NCI-H510A (cell line): Measurements from ENCODE around the gene ZNF148.
"Not testable (repeated sequence)": the region's sequence is repeated elsewhere in the genome, so short reads cannot be mapped to it uniquely, and the experiment has no call there.

Source experiments
- DNase-seq: peaks from one replicate; lab custom pipeline; 2025; lab: John Stamatoyannopoulos, UW

The ZNF148 gene

DNA sequence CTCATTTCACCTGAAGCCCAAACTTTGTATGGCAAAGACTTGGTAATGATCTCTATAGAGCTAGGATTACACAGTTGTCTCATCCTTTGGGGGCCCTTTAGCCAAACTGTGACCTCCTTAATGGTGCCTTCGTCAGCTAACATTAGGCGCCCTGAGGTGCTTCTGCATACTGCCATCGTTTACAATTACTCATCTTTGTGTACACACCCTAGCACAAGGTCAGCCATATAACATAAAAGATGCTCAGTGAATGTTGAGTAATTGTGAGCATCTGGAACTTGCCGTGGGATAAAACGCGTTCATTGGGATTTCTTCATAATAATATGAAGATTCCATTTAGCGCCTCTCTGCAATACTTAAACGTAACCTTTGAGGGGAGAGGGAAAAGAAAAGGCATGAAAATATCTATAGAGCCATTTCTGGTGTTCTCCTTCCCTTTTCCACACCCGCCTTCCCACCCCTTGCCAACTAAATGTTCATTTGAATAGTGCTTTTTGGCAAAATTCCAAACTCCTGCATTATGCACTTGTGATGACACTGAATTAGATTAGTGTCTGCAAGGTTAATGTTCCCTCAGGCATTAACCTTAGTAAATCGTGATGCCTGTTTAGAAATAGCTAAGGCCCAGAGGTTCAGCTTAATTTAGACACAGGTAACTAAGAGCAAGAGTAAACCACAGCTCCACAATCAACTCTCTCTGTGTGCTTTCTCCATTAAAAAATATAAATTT, 990 bp upstream of the ZNF148 start:
- no peak for DNase-seq

DNA sequence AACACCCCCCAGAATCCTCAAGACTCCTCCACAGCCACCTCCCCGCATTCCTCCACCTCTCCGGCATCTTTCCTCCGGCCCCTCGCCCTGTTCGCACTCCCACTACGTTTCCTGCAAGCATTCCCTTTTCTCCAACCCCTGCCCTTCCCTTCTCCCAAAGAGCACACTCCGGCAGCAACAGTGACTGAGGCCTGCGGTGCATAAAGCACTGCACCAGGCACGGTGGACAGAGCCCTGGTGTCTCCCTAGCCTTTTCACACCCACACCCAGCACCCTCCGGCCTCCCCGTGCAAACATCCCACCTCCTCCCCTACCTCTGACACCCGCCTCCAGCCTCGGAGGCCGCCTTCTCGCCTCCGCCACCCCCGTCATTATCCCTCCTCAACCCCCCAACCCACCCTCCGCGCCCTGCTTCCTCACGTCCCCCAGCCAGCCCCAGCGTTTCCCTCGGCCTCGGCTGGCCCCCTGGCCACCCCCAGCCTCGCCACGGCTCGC, 577 bp downstream of the ZNF148 start:
- no peak for DNase-seq

DNA sequence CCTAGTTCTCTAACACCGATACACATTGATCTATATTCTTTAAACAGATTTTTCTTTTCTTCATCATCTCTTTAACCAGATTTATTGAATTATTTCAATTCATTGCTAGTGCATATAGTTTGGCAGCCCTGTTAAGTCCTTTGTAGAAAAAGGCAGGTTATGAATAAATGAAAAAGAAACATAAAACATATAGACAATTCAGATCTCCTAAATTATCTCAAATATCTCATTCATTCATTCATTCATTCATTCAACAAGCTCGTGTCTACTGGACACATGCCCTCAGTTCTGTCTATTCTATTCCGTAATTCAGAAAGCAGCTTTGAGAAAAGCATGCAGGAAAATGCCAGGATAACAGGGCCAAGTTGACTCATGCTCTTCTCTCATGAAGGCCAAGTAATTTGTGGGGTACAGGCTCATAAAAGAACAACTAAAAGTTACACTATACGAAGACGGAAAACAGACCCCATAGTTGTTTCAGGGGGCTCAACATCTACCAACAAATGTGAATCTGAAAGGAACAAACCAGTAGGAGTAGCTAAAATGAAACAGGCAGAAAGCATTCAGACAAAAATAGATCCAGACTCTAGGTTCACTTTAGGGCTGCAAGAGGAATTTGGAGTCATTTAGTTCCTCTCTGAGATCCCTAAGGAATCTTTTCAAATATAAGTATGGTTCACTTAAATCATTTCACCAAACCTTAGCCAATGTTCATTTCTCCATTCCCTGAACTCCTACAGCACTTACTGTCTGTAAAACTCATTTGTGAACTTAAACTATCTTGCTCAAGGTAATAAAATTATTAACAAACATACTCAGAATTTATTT, 7.5 kb downstream of the ZNF148 start:
- DNase-seq: no peak

DNA sequence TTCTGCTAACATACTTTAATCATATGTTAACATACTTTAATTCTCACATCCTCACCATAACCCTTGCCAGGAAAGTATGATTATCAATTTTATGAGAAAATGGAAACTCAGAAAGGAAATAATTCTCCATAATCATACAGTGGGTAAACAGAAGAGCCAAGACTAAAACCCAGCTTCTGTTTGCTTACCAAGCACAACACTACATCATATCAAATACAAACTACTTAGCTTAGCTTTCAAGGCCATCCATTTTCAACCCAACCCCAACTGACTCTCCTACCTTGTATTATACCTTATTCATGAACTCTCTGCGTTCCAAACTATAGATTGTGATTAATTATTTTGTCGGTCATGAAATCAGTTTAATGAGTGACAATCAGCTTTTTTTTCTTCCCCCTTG, 9.0 kb downstream of the ZNF148 start:
- DNase-seq: no peak

DNA sequence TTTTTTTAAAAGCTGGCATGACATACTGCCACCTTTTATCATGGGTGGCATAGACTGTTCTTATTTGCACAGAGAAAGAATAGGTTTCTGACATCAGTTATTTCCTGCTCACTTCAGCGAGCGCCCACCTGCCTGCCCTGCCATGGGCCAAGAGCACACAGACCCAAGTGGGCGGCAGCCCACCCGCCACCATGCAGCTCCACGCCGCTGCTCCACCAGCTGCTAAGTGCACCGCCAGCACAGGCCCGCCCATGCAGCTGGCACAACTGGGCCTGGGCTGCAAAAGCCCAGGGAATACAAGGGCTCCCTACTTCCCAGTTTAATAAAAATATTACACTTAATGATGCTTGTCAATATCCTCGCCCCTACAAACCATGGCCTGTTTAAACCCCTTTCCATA, 15.4 kb downstream of the ZNF148 start:
- DNase-seq: no peak

DNA sequence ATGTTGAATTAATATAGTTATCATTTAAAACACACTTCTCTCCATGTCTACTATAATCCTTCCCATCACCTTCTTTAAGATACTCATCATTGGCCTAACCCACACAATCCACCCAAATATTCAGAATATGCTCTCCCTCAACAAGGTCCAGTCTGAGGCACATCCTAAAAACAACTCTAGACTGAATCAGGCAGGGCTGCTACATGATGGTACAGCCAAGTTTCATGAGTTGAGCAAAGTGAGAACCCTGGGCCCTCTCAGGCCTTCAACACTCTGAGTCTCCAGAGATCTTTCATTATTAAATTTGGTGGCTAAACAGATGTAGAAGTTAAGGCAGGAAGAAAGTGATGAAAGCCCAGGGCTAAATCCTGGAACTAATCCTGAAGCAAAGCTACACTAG, 16.2 kb downstream of the ZNF148 start:
- no peak for DNase-seq

DNA sequence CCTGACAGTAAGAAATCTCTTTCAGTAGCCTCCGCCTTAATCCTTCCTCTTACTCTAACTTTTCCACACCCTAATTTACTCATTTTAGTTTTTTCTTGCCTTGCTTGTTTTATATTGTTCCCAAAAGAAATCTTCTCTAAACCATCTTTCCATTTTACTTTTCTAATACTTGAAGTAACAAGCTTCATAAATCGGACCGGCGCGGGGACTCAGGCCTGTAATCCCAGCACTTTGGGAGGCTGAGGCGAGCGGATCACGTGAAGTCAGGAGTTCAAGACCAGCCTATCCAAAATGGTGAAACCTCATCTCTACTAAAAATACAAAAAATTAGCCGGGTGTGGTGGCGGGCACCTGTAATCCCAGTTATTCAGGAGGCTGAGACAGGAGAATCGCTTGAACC, 17.3 kb downstream of the ZNF148 start:
- no peak for DNase-seq

DNA sequence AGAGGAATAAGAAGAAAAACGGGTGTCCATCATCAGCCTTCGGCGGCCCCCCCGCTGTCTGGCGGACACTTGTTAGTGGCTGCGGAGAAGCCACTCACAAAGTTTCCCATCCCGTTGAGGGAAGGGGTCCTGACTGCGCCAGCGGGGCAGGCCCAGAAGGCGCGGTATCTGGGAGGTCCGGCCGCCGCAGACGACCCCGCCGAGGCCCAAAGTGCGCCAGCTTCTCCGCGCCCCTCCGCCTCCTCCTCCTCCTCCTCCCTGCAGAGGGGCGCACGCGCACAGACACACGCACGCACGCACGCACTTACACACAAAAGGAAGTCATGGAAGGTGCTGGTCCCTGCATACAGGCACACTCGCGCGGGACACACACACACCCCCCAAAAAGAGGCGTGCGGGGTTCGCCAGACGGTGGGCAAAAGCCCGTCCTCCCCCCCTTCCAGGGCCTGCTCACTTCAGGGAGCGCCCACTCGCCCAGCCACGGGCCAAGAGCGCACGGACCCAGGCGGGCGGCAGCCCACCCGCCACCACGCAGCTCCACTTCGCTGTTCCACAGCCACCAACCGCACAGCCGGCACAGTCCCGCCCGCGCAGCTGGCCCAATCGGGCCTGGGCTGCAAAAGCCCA, 18.0 kb downstream of the ZNF148 start:
- no peak for DNase-seq

DNA sequence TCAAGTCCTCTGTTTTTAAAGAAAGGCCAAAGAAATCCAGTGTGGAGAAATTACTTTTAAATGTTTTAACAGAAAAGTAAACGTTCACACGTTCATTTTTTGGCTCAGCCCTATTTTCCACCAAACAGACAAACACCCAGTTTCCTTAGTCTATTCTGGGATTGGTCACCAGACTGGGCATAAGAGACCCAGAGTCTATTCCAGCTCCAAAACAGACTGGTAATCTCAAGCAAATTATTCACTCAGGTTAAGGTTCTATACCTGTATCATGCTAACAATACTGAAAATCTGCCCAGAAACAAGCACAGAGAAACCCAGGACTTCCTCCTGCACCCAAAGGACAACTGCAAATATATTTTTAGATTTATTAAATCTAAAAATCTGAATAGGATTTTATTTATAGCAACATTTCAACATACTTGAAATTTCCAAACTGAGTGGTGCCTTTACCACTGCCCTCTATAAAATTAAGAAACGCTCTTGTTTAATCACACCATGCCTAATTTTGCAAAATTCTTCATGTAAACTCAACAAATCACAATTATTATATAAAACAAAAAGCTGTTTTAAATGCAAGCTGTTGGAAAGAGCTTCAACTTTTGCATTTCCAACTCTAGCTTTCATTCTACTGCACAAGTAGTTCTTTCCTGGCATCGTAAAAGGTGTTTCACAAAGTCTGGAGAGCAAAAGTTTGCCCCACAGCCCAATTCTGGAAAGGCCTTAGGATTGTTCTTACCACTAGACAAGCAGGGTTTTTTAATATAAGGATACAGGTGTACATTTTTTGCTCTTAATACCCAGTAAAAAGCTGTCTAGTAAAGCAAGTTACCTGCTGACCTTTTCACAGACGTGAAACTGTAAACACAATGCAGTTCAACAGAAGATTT, 18.7 kb downstream of the ZNF148 start:
- no peak for DNase-seq

DNA sequence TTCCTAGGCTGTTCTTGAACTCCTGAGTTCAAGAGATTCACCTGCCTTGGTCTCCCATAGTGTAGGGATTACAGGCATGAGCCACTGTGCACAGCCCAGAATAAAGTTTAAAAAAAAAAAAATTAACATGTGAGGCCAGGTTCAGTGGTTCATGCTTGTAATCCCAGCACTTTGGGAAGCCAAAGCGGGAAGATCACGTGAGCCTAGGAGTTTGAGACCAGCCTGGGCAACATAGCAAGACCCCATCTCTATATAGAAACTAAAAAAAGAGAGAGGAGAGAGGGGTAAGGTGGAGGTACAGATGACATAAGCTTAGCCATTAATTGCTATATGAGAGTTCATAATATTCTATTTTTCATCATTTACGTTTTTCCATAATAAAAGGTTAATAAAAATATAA, 21.5 kb downstream of the ZNF148 start:
- DNase-seq: no peak

DNA sequence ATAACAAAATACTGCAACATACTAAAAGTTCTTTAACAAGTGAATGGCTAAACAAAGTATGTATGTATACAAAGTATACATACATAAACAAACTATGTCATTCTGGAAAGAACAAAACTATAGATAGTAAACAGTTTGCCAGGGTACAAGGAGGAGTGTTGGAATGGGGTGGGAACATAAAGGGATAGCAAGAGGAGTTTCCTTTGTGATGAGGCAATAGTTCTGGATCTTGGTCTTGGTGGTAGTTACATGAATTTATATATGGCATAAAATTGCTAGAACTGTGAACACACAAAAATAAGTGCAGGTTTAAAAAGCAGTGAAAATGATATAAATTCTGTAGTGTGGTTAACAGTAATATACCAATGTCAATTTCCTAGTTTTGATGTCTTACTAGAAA, 22.0 kb downstream of the ZNF148 start:
- DNase-seq: no peak

DNA sequence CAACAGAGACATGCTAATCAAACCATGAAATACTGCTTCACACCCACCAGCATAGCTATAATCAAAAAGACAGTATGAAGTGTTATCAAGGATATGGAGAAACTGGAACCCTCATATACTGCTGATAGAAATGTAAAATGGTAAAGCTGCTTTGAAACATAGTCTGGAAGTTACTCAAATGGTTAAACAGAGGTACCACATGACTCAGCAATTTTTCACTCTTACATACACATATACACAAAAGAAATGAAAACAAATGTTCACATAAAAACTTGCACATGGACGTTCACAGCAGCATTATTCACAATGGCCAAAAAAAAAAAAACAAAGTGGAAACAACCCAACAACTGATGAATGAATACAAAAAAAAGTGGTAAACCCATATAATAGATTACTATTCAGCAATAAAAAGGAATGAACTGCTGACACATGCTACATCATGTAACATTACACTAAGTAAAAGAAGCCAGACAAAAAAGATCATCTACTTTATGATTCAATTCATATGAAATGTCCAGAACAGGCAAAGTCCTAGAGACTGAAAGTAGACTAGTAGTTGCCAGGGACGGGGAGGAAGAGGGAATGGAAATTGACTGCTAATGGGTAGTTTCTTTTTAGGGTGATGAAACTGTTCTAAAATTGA, 23.2 kb downstream of the ZNF148 start:
- no peak for DNase-seq

DNA sequence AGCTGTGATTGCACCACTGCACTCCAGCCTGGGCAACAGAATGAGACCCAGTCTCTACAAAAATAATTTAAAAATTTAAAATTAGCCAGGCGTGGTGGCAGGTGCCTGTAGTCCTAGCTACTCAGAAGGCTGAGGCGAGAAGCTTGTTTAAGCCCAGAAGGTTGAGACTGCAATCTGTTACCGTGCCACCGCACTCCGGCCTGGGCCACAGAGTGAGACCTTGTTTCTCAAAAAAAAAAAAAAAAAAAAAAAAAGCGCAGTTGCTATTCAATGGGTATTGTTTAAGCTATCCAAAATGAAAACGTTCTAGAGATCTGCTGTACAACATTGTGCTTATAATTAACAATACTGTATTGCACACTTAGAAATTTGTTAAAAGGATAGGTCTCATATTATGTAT, 24.0 kb downstream of the ZNF148 start:
- DNase-seq: no peak

DNA sequence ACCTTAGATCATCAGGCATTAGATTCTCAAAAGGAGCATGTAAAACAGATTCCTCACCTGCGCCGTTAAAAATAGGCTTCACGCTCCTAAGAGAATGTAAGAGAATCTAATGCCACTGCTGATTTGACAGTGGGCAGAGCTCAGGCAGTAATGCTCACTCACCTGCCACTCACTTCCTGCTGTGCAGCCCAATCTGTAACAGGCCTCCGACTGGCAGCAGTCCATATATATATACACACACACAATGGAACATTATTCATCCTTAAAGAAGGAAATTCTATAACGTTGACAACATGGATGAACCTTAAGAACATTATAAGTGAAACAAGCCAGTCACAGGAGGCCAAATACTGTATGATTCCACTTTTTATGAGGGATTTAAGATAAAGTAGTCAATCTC, 24.5 kb downstream of the ZNF148 start:
- no peak for DNase-seq

DNA sequence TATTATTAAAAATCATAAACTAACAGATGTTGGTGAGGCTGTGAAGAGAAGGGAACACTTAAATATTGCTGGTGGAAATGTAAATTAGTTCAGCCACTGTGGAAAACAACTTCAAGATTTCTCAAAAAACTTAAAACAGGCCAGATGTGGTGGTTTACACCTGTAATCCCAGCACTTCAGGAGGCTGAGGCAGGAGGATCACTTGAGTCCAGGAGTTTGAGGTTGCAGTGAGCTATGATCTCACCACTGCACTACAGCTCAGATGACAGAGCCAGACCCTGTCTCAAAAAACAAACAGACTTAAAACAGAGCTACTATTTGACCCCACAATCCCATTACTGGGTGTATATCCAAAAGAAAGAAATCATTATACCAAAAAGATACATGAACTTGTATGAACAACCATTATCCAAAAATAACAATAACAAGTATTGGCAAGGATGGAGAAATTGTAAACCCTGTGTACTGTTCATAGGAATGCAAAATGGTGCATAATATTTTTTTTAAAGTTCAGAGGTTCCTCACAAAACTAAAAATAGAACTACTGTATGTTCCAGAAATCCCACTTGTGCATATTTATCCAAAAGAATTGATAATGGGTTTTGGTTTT, 25.5 kb downstream of the ZNF148 start:
- DNase-seq: no peak

DNA sequence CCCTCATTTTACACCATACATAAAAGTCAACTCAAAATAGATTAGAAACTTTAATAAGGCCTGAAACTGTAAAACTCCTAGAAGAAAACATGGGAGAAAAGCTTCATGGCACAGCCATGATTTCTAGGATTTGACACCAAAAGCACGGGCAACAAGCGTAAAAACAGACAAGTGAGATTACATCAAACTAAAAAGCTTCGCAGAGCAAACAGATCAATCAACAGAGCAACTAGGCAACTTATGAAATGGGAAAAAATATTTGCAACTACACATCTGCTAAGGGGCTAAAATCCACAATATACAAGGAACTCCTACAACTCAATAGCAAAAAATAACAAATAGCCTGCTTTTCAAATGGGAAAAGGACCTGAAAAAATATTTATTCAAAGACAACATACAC, 26.1 kb downstream of the ZNF148 start:
- DNase-seq: no peak

DNA sequence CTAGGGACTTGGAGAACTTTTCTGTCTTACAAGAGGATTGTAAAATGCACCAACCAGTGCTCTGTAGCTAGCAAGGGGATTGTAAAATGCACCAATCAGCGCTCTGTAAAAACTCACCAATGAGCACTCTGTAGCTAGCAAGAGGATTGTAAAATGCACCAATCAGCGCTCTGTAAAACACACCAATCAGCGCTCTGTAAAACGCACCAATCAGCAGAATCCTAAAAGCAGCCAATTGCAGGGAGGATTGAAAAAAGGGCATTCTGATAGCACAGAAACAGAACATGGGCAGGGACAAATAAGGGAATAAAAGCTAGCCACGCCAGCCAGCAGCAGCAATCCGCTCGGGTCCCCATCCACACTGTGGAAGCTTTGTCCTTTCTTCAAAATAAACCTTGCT, 31.8 kb downstream of the ZNF148 start:
- DNase-seq: not testable (repeated sequence)

DNA sequence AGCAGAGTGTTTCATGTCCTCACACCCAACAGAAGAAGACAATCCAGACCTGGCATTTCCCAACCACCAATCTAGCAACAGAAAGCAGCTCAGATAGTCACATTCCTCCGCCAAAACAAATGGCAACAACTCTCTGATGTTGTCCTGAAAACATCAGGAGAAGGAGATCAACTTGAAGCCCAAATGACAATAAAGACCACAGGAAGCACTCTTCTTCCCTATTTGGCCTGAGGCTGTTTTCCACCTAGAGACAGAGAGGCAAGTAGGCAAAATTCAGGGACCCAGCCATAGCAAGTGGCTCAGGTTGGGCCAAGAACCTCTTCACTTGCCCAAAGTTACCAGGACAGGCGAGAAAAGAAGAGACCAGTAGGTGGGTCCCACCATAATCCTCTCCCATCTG, 35.0 kb downstream of the ZNF148 start:
- DNase-seq: no peak

DNA sequence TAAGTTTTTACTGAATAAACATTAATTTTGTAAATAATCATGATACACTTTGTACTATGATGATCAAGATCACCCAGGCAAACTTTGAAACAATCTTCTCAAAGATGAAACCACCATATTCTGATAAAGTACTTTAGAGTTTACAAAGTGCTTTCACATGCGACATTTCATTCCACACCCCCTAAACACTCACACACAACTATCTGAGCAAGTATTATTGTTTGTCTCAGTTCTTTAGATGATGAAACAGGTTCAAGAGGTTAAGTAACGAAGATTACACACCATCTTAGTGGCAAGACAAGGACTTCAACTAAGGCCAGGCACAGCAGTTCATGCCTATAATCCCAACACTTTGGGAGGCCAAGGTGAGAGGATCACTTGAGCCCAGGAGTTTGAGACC, 37.6 kb downstream of the ZNF148 start:
- DNase-seq: no peak

DNA sequence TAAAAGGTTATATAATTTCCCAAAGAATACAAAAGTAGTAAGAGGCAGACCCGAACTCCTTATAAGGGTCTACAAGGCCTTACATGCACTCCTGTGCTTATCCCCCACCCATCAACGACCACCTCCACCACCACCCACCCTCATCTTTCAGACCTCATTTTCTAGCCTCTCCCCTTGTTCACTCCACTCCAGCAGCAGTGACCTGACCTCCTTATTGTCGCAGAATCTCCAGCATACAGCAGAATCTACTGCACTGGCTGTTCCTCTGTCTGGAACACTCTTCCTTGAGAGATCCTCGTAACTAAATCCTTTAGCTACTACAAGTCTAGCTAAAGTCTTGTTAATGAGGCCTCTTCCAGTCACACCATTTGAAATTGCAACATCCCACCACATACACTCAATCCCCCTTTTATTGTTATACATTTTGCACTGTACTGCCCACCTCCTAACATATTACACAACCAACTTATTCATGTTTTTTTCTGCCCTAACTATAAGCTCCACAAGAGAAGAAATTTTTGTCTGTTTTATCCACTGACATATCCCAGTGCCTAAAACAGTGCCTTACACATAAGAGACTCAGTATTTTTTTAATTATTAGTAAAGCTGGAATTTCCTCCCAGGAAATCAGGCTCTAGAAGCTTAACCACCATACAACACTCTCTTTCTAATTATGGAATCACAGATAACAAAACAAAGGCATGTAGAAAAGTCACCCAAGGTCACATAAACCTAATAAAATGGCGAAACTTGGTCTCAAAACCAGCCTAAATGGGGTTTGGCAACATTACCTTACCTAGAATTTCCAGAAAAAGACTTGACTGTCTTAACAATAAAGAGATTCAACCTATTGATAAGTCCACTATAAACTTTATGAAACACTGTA, 40.2 kb downstream of the ZNF148 start:
- no peak for DNase-seq
